Pons (tissue), 1 donor: ENCODE measurements around the gene STYK1.

Source experiments
- DNase-seq: peaks from one replicate; pipeline ENCODE4 v3.0.0-alpha.2; 2016; ENCODE audit warnings: low spot score

STYK1 gene, protein sequence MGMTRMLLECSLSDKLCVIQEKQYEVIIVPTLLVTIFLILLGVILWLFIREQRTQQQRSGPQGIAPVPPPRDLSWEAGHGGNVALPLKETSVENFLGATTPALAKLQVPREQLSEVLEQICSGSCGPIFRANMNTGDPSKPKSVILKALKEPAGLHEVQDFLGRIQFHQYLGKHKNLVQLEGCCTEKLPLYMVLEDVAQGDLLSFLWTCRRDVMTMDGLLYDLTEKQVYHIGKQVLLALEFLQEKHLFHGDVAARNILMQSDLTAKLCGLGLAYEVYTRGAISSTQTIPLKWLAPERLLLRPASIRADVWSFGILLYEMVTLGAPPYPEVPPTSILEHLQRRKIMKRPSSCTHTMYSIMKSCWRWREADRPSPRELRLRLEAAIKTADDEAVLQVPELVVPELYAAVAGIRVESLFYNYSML

DNA sequence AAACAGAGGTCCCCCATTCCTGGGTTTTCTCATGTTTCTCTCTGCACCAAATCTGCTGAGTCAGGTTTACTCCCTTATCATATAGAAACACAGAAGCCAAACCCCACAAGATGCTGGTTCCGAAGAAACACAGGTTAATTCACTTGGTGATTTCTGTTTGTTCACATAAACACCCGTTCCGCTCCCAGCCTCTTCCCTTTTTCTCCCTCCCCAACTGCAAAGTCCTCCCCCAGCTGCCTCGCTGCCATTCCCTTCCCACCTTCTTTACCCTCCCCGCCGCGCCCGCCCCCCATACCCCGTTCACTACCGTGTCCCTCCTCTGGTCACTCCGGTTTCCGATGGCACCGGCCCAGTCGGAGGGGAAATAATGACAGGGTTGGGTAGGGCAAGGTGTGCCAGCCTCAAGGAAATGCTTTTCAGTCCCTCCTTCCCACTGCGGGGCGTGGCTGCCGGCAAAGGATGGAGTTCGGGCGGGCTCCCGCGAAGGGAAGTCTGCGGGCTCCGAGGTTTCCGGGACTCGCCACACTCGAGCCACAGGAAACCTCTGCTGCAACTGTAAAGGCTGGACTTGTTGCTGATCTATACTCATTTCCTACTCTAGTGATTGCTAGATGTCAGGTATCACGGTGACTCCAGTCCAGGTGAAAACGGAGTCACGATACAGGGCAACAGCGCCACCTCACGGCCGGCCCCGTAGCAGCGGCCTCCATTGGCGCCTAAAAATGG is at the start of gene STYK1:
STYK1 (minus strand) TSS at position 394 of the 726 bp plus-strand sequence. CDS start 39,434 bp downstream, outside the sequence.
- DNase-seq: no peak

GRCh38 chr12:10722905-10723746 is 49.3 kb upstream of the STYK1 start, which contains the start of gene YBX3:
Gene YBX3, minus strand, starts transcription at chr12:10723323. Its CDS starts 212 bp downstream, at chr12:10723111.
- peak; percentile 48 for DNase-seq

DNA sequence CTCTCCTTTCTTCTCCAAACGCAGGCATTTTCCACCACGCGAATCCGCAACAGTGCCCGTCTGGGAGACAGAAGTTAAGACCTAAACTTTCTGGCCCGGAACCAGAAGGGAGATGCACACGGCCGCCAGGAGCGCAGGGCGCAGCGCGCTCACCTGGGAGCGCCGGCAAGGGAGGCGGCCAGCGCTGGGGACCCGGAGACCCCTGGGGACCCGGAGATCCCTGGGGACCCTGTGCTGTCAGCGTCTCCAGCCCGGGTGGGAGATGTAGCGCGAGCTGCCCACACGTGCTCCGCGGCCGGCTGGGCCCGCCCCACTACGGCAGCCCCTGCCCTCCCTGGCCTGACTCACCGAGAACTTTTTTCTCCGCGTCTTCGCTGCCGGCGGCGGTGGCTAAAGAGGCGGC is 48.7 kb upstream of the STYK1 start:
- DNase-seq: no peak

DNA sequence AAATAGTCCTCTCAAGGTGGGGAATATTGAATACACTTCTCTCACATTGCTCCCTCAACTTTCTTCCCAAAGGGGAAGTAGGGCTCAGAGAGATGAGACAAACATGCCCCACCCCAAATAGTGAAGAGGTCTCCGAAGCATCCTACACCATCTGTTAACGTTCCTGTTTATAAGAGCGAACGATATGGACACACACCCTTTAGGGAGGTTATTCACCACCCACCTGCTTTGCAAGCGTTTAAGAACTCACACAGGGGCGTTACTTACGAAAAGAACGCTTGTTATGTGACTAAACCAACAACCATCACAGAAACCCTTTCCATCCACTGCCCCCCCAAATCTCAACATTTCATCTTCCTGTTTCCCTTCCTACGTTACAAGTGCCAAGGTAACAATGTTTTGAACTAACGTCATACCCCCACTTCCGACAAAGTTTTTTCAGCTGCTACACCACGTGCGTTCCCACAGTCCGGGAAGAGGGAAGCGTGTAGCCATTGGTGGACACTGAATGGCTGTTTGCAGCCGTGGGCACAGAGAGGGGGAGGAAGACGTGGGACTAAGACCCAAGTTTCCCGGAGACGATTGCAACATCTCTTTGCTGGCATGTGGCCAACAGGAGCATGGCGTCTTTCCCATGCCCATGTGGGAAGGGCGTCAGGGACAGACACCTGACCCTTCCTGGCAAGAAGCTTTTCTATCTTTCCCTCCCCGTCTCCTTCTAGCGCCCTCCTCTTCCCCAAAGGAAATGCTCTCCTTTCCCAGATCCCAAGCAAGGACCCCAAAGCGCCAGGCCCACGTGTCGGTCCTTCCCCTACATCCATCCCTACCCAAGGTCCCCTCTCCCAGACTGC is 48.0 kb upstream of the STYK1 start:
- peak; percentile 80 for DNase-seq

GRCh38 chr12:10720974-10721650 is 47.3 kb upstream of the STYK1 start:
- DNase-seq: no peak

DNA sequence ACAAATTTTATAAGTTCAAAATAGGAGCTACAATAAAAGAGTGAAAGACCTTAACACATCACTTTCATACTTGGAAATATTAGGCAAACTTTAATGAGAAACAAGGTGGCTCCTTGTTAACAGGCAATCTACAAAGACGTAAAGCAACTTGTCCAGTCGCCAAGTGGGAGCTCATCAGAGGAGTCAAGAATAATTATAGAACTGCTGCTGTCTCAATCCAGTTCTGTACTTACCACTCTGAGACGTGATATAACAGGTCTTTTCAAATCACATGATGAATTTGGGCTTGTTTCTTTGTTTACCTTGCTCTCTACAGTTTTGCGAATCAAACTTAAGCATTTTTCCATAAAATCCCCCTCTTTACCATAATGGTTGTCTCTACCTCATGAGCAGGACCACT is 45.6 kb upstream of the STYK1 start:
- DNase-seq: no peak

- no peak for DNase-seq
These were observed 44.5 kb upstream of the STYK1 start for GRCh38 chr12:10718279-10718821.

GRCh38 chr12:10717410-10717809 is 43.6 kb upstream of the STYK1 start:
- no peak for DNase-seq

- DNase-seq: peak; percentile 13
These were observed 43.0 kb upstream of the STYK1 start for GRCh38 chr12:10716704-10717315.

DNA sequence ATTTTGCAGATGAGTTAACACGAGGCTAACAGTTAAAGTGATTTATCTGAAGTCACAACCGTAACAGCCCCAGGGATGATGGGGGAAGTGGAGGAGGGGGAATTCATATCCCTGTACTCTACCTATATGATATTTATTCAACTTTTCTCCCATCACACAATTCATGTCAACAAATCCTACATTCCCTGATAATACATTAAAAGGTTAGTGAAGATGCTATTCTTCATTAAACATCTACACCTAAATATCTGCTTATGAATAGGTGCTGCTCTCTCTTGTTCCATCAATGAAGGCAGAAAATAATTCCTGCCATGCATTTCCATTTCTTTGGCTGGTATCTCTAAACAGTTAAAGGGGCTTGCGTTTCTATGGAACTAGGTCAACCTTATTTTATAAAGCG is 42.4 kb upstream of the STYK1 start:
- no peak for DNase-seq

- DNase-seq: no peak
These were observed 41.6 kb upstream of the STYK1 start for GRCh38 chr12:10715491-10715890.

- no peak for DNase-seq
These were observed 36.0 kb upstream of the STYK1 start for GRCh38 chr12:10709808-10710207.

- DNase-seq: no peak
These were observed 35.0 kb upstream of the STYK1 start for GRCh38 chr12:10708862-10709261.

GRCh38 chr12:10705655-10706054 is 31.8 kb upstream of the STYK1 start:
- DNase-seq: no peak

GRCh38 chr12:10701843-10702242 is 28.0 kb upstream of the STYK1 start:
- no peak for DNase-seq

GRCh38 chr12:10701131-10701681 is 27.4 kb upstream of the STYK1 start:
- DNase-seq: no peak

- no peak for DNase-seq
These were observed 26.7 kb upstream of the STYK1 start for GRCh38 chr12:10700581-10700980.

- DNase-seq: no peak
These were observed 24.0 kb upstream of the STYK1 start for GRCh38 chr12:10697862-10698261.

- DNase-seq: no peak
These were observed 23.3 kb upstream of the STYK1 start for GRCh38 chr12:10697156-10697555.

DNA sequence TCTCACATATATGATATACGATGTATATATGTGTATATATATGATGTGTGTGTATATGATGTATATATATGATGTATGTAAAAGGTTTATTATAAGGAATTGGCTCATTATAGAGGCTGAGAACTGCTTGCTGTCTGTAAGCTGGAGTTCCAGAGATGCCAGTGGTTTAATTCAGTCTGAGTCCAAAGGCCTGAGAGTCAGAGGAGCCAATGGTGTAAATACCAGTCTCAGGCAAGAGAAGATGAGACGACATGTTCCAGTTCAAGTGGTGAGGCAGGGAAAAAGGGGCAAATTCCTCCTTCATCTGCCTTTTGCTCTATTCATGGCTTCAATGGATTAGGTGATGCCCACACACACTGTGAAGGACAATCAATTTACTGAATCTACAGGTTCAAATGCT is 17.1 kb upstream of the STYK1 start:
- no peak for DNase-seq
